GM10266 (cell line): ENCODE data around the gene ERBB2.
A peak's percentile ranks its signal among the peaks of the same experiment; 100 is the strongest.

Source experiments
- DNase-seq: peaks from one replicate; pipeline ENCODE4 v3.0.0; 2012; ENCODE audit errors: extremely low spot score
- TF ChIP-seq, protein P1 (sequence below): IDR thresholded peaks from 2 replicates; pipeline ENCODE4 v1.5.1; 2012; ENCODE audit warnings: mild to moderate bottlenecking, low read depth; ENCODE audit not compliant: control insufficient read depth, insufficient read depth; ENCODE audit errors: missing control alignments

Gene ERBB2

GRCh38 chr17:39727556-39727955 is 27.7 kb downstream of the ERBB2 start:
- DNase-seq = no peak
- TF ChIP-seq, protein P1, sequence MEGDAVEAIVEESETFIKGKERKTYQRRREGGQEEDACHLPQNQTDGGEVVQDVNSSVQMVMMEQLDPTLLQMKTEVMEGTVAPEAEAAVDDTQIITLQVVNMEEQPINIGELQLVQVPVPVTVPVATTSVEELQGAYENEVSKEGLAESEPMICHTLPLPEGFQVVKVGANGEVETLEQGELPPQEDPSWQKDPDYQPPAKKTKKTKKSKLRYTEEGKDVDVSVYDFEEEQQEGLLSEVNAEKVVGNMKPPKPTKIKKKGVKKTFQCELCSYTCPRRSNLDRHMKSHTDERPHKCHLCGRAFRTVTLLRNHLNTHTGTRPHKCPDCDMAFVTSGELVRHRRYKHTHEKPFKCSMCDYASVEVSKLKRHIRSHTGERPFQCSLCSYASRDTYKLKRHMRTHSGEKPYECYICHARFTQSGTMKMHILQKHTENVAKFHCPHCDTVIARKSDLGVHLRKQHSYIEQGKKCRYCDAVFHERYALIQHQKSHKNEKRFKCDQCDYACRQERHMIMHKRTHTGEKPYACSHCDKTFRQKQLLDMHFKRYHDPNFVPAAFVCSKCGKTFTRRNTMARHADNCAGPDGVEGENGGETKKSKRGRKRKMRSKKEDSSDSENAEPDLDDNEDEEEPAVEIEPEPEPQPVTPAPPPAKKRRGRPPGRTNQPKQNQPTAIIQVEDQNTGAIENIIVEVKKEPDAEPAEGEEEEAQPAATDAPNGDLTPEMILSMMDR = no peak

- TF ChIP-seq, protein P1 = no peak
Measured at GRCh38 chr17:39729280-39729851, 29.5 kb downstream of the ERBB2 start.

DNA sequence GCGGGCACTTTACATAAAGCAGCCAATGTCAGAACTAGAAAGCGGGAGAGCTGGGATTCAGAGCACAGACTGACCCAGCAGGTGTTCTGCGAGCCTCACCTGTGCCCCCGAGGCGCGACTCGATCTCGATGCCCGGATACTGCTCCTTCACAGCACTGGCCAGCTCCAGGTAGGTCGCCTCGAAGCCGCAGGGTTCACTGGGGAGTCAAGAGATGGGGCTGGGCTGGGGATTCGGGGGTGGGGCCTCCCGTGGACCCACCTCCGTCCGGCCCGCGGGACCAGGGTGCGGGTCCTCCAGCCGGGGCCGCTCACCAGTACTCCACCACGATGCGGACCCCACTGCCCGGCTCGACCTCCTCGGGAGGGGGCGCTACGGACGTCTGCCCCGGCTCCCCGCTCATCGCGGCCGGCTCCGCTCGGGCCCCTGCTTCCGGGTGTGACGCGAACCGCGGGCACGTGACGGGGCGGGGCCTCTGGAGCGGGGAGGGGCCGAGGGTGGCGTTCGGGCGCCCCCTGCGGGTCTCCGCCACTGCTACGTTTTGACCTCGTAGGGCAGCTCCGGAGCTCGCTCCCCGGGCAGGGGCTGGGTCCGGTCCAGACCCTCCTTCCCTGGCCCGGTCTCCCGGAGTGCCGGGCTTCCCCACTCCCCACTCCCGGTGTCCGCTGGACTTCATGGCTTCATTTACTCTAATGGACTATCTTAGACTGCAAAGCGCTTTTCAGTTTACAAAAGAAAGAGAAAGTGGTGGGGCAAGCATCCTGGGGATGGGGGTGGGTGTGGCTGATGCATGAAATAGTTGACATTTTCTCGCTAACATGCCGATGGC is 30.4 kb downstream of the ERBB2 start, which contains the start of gene MIEN1:
TSS of gene MIEN1 (minus strand) at position 438 of the 827 bp plus-strand sequence. CDS start at position 401, 37 bp downstream.
- TF ChIP-seq, protein P1 = peak; percentile 78
- peak; percentile 98 for DNase-seq

More at GRCh38 chr17:39729280-39729851, 29.5 kb downstream of the ERBB2 start:
- no peak for DNase-seq

DNA sequence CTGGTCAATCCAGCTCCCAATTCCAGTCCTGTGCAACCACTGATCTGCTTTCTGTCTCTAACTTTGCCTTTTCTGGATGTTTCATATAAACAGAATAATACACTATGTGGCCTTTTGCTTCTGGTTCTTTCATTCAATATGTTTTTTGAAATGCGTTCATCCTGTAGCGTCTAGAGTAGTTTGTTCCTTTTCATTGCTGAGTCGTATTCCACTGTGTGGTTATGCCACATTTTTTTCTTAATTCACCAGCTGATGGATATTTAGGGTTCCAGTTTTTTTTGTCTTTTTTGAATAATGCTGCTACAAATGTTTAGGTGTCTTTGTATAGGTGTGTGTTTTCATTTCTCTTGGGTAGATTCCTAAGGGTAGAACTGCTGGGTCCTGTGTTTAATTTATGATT is 32.7 kb downstream of the ERBB2 start:
- TF ChIP-seq, protein P1 = no peak
- DNase-seq = no peak

DNA sequence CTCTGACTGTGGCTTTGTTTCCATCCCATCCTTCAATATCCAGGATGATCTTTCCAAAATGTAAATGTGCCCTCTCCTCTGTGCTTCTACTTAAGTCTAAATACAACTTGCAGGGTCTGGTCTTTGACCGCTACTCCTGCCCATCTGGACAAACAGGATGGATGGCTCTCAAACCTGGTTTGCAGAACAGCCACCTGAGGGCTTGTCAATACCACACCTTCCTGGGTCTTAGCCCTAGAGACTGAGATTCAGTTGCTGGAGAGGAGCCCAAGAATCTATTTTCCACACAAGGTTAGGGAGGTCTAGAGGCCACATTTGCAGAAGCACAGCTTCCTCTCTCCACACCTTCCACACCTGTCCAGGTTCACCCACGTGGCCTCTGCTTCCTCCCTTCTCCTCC is 36.0 kb downstream of the ERBB2 start:
- no peak for DNase-seq
- TF ChIP-seq, protein P1 = no peak

DNA sequence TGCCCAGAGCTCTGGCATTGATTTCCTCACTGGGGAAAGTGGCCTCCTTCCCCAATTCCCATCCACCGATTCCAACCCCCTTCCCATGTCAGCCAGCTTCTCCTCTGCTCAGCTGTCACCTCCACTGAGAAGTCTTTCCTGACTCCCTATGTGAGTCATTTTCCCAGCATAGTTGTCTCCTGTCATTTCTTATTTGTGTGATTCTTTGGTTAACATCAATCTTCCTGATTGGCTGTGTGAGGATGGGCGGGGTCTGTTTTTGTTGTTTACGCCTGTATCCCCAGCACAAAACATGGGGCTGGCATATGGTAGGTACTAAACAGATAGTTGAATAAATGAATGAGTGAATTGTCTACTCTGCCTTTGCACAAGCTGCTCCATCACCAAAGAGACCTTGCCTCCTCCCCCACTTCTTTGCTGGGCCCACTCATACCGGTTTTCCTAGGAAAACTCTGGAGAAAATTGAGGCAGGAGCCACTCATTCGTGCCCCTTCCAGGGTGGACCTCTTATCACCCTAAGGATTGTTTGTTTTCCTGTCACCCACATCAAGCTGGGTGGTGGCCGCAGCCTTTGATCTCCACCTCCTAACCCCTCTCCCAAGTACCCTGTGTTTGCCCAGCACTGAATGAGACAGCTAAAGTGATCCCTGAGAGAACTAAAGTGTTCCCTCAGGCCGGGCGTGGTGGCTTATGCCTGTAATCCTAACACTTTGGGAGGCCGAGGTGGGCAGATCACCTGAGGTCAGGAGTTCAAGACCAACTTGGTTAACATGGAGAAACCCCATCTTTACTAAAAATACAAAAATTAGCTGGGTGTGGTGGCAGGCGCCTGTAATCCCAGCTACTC is 36.7 kb downstream of the ERBB2 start:
- no peak for DNase-seq
- TF ChIP-seq, protein P1 = no peak
